Fibroblast of skin of right biceps (primary cell): ENCODE measurements around the gene HINT2.
A peak's percentile ranks its signal among the peaks of the same experiment; 100 is the strongest.

Experiments used
- DNase-seq: peaks from one replicate; pipeline ENCODE4 v3.0.0-alpha.2; 2013

The HINT2 gene

DNA sequence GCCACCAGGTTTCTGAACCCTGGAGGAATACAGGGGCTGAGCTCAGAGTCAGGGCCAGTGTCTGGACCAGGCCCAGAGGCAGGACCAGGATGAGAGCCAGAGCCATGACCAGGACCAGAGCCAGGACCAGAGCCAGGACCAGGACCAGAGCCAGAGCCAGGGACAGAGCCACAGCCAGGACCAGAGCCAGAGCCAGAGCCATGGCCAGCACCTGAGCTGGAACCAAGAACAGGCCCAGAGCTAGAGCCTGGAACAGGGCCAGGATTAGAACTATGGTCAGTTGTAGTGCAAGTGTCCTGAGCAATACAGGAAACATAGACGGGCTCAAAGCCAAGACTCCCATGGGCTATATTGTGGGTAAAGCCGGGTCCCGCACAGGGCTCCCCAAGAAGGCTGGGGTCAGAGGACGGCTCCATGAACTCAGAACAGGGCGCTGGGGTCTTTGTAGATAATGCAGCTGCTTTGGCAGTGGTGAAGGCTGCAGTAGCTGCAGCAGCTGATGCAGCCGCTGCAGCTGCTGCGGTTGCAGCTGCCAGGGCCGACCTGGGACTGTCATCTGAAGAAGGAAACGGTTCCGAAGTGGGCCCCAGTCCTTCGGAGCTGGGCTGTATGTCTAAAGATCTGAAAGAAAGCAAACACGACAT lies 3.3 kb downstream of the HINT2 start:
- DNase-seq = no peak

- DNase-seq = no peak
Observed at GRCh38 chr9:35810122-35810521, 4.7 kb downstream of the HINT2 start.

- no peak for DNase-seq
Observed at GRCh38 chr9:35808433-35808832, 6.4 kb downstream of the HINT2 start.

DNA sequence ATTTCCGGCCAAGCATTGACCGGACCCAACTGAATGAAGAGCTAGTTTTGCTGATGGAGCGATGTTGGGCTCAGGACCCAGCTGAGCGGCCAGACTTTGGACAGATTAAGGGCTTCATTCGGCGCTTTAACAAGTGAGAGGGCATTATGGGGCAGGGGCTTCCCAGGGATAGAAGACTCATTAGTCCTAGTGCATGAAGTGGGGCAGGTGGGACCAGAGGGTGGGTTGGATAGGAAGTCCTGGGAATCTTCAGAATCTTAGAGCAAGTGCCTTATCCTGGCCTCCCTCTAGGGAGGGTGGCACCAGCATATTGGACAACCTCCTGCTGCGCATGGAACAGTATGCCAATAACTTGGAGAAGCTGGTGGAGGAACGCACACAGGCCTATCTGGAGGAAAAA lies 8.7 kb downstream of the HINT2 start:
- no peak for DNase-seq

DNA sequence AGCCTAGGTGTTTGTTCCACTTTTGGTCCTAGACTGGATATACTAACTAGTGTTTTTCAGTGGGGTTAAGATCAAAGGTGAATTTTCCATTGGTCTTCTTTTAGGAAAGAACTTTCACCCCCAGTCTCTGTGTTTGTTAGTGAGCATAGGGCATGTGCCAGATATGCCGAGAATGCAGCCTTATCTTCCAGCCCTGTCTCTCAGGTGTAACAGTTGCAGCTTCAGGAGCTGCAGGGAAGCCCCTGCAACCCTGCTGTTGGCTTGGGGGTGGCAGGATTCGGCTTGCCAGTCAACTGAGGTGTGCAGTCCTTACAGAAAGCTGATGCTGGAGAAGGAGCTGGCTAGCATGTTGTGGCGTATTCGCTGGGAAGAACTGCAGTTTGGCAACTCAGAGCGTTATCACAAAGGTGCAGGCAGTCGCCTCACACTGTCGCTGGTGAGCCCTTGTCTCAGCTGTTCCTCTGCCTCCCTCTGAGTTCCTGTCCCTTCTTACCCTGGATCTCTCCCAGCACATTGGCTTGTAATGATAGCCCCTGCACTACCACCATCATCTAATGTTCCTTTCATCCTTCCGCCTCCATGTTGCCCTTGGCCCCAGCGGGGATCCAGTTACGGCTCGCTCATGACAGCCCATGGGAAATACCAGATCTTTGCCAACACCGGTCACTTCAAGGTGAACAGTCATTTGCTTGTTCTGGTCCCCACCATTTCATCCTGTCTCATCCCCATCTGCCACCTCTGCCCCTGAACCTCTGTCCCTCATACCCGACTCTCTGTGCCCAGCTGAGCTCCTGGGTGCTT lies 13.3 kb downstream of the HINT2 start:
- no peak for DNase-seq

GRCh38 chr9:35800530-35800929 lies 14.3 kb downstream of the HINT2 start:
- DNase-seq = no peak

DNA sequence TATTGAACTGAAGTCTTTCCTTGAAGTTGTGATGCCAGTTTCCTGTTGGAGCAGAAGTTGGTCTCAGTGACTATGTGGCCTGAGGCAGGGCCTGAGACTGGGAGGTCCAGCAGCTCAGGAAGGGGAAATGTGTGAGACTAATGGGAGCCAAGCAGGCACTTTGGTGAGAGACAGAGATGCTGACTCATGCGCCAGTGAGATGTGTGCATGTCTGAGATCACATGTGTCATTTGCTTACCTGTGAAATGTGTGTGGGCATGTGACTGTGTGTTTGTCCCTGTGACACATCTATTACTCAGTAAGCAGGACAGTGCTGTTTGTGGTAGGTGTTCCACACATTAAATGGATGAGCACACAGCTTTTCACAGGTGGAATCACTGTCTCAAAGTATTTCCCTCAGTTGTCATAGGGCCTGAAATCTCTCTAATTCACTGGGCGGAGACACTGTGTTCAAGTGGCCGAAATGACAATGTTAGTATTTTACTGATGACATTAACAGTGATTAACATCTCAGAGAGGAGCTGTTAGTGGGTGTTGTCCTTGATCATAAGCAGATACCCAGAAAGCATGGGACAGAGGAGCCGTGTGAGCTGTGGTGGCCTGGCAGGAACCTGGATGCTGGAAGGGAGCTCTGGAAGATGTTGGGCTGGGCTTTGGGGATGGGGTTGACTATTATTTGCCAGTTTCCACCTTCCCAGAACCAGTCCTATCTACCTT lies 16.0 kb downstream of the HINT2 start:
- DNase-seq = peak; percentile 65

- no peak for DNase-seq
Observed at GRCh38 chr9:35797311-35798109, 17.3 kb downstream of the HINT2 start.

DNA sequence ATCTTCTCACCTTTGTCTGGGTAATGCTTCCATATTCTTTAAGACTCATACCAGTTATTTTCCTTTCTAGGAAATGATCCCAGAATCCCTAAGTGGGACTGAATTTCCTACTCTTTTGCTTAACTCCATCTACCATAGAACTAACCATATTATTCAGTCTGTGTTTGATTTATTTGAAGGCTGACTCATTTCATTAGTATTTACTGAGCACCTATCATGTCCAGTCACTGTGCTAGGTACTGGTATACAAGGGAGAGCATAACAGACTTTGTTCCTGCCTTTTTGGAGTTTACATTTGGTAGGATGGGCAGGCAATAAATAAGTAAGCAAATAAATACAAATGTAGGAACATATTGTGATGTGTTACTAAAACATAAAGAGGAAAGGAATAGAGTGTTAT lies 19.1 kb downstream of the HINT2 start:
- no peak for DNase-seq

DNA sequence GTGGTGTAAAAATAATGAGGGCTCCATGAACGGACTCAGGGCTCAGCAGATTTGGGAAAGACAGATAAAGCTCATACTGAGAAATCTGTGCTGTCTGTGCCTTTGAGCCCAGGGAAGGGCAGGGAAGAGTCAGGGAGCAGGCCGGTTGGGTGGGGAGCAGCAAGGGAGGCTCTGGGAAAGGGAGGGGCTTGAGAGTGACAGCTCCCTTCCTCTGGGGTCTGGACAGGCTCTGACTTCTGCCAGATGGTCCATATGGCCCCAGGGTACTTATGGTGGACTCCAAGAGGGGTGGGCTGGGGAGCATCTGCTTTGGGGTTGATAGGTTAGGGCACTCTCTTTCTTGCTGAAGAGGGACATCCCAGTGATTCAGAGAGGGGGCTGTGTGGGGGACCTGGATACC lies 21.4 kb downstream of the HINT2 start:
- DNase-seq = no peak

GRCh38 chr9:35792826-35793225 lies 22.0 kb downstream of the HINT2 start:
- DNase-seq = no peak

- no peak for DNase-seq
Observed at GRCh38 chr9:35792024-35792813, 22.6 kb downstream of the HINT2 start.

- DNase-seq = peak; percentile 55
Observed at GRCh38 chr9:35791297-35791921, 23.4 kb downstream of the HINT2 start, which contains the start of gene NPR2. Gene NPR2, plus strand, starts transcription at chr9:35791591. Its CDS starts 818 bp downstream, at chr9:35792409.

DNA sequence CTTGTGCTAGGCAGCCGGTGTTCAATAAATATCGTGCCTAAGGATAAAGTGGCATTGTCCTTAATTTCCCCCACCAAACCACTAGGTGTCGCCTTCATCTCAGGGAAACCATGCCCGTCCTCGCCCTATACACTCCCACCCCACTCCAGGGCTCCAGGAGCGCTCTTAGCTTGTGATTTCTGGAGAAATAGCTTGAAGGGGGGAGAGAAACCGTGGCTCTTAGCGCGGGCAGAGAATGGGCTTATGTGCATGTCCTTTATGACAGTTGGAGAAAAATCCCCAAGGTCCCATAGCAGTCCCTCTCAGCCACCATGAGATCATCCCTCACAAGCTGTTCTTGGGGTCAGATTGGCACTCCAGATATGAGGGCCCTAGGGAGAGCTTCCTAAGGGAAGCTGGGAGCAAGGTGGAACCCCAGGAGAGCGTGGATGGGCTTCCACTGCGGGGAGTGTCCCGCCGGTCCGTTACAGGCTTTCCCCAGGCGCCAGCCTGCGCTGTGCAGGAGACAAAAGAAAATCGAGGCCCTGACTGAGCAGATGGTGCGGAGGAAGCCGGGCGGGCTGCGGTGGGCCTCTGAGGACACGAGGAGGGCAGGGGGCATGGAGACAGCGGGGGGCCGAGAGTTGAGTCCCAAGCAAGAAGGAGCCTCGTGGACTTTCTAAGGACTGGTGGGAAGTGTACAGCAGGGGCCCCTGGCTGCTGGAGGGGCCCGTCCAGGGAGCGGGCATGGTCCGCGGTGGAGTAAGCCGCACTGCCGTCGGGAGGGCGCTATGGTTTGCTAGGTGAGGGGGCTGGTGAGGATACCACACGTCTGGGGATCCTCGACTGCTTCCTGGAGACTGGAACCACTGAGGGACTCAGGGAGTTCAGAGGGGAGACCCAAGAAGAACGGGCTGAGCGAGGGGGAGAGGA lies 24.2 kb downstream of the HINT2 start:
- DNase-seq = peak; percentile 89

GRCh38 chr9:35790025-35790384 lies 24.8 kb downstream of the HINT2 start:
- DNase-seq = no peak

- no peak for DNase-seq
Observed at GRCh38 chr9:35789541-35789940, 25.3 kb downstream of the HINT2 start.

- no peak for DNase-seq
Observed at GRCh38 chr9:35783418-35783817, 31.4 kb downstream of the HINT2 start.

DNA sequence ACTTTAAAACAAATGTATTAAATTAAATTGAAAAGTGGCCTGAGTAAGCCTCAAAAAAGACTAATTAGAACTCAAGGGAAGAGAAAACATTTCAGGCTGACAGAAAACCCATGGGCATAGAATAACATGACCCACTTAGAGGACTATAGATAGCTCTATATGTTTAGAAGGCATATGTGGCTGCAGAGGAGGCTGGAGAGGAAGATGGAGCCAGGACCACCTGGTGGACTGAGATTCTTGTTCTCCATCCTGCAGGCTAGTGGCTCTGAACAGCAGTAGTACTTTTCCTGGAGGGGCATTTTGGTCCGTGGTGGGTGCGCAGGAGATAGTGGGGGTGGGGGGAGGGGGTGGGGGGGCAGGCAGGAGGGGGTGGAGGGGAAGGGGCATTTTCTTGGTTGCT lies 33.8 kb downstream of the HINT2 start:
- DNase-seq = no peak

DNA sequence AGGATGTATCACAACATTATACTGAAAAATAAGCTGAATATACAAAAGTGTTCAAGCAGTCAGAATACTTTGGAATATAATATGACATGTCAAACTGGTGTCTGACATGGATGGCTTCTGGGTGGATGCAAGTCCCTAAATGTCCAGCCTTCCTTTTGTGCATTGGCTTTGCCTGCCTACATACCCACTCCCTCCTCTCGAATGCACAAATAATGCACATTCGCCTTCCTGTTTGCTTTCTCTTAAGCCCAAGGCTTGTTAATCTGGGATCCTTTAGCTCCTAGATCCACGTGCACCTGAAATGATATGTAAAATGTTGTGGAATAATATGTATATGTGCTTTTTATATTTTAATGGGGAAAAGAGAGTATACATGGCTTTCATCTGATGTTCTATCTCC lies 36.3 kb downstream of the HINT2 start:
- no peak for DNase-seq

- no peak for DNase-seq
Observed at GRCh38 chr9:35776018-35776417, 38.8 kb downstream of the HINT2 start.
